Testis (tissue), 3 donors: ENCODE data around the gene CDH4. TPM values are rescaled to one million over a fixed set of nuclear protein-coding genes. Genes with fewer than 3 reads are reported as not detected.

Source experiments
- DNase-seq: peaks from one replicate; pipeline ENCODE4 v3.0.0-alpha.2; 2019
- H3K27ac ChIP-seq, 2 donors: fragments of 200-600 bp; sonication (generic); one replicate each; pipeline ENCODE4 v1.5.1; 2019
- H3K27me3 ChIP-seq: fragments of 200-600 bp; sonication (generic); one replicate; pipeline ENCODE4 v1.5.1; 2019
- H3K36me3 ChIP-seq: fragments of 200-600 bp; sonication (generic); one replicate; pipeline ENCODE4 v1.5.1; 2017; ENCODE audit warnings: low read depth; ENCODE audit errors: missing control alignments
- H3K4me1 ChIP-seq: fragments of 200-600 bp; sonication (generic); one replicate; pipeline ENCODE4 v1.5.1; 2019
- H3K4me3 ChIP-seq, 2 donors: fragments of 200-600 bp; sonication (generic); one replicate each; pipeline ENCODE4 v1.5.1; 2017 to 2019
- H3K9me3 ChIP-seq: fragments of 200-600 bp; sonication (generic); one replicate; pipeline ENCODE4 v1.5.1; 2017
- CTCF ChIP-seq, 3 experiments: fragments of 450-650 bp in 2 of 3; fragments of 200-600 bp in 1 of 3; sonication (generic) in 1 of 3; IDR thresholded peaks; one replicate each; pipeline ENCODE4 v1.5.1; 2016 to 2019; ENCODE audit warnings: antibody characterized with exemption in 3 of 3, mild to moderate bottlenecking in 2 of 3, moderate library complexity in 1 of 3
- POLR2A ChIP-seq: fragments of 450-650 bp; IDR thresholded peaks from one replicate; pipeline ENCODE4 v1.6.1; 2017; ENCODE audit warnings: antibody characterized with exemption, mild to moderate bottlenecking, moderate library complexity
- WGBS, 2 donors: methylation state at CpG; one replicate each; pipeline ENCODE4 v1.1.5; 2018; 5-methylcytosine and 5-hydroxymethylcytosine counted together
- intact Hi-C: fragments of 100-400 bp; cut with DNase I; formaldehyde crosslinking; loops from one replicate; pipeline ENCODE4 v1.15.1; 2023; ENCODE audit warnings: low total_unique reads
- polyA plus RNA-seq: library from polyadenylated mRNA; stranded (reverse); fragments of 350-450 nt; fragmentation: Illumina TruSeq; extraction: RNeasy Lipid Tissue Mini Kit (QIAGEN cat#74804); gene quantifications from one replicate; pipeline ENCODE4 v1.2.3, GENCODE V29; 2014; ENCODE audit warnings: low read depth, low replicate concordance; ENCODE audit not compliant: insufficient read depth
- total RNA-seq, 2 donors: library from RNA; depleted of rRNA; stranded (reverse); fragments of >200 nt; gene quantifications; one replicate each; pipeline ENCODE4 v1.2.3, GENCODE V29; 2016

CDH4 gene
- total and polyA plus RNA-seq, 3 donors from 2014 or later: 1.4 to 3.3 (median 1.9) TPM

GRCh38 chr20:61879694-61880093 is 627.6 kb downstream of the CDH4 start:
- H3K27me3 ChIP-seq: no peaks in the 10 kb centered on the region
- 92 to 94% methylated on average over 19 of the region's 19 CpGs for WGBS, 2 donors
- intact Hi-C loops: no loop called here

GRCh38 chr20:61880706-61881105 is 628.6 kb downstream of the CDH4 start:
- Histone ChIP-seq H3K4me3 (no peak overlapping the region), H3K9me3 (no peaks in the 10 kb centered on the region), H3K27me3 (no peaks in the 10 kb centered on the region), H3K27ac (no peak overlapping the region), H3K36me3 (no peaks in the 10 kb centered on the region), H3K4me1 (no peaks in the 10 kb centered on the region)
- DNase-seq: no peak
- 54 to 98% methylated on average over 2 to 6 of the region's 8 CpGs for WGBS, 2 donors
- intact Hi-C loops: no loop called here
- TF ChIP-seq CTCF (IDR thresholded peaks at IDR 0.05): no peak
- TF ChIP-seq POLR2A: no peak

More at GRCh38 chr20:61879694-61880093, 627.6 kb downstream of the CDH4 start:
- Histone ChIP-seq H3K4me1 (no peaks in the 10 kb centered on the region), H3K27ac (no peak overlapping the region), H3K36me3 (no peaks in the 10 kb centered on the region), H3K9me3 (no peaks in the 10 kb centered on the region), H3K4me3 (no peak overlapping the region)
- no peak for DNase-seq
- TF ChIP-seq POLR2A (no peak), CTCF (IDR thresholded peaks at IDR 0.05) (no peak)

- no peak for TF ChIP-seq POLR2A
- Histone ChIP-seq H3K27ac (no peak overlapping the region), H3K4me3 (no peak overlapping the region), H3K27me3 (no peaks in the 10 kb centered on the region), H3K9me3 (no peaks in the 10 kb centered on the region), H3K36me3 (no peaks in the 10 kb centered on the region), H3K4me1 (no peaks in the 10 kb centered on the region)
- no peak for DNase-seq
- 57 to 72% methylated on average over 9 to 19 of the region's 19 CpGs for WGBS, 2 donors
- intact Hi-C loops: no loop called here
Observed at GRCh38 chr20:61881416-61881815, 629.4 kb downstream of the CDH4 start.

- intact Hi-C loops: no loop called here
- DNase-seq: no peak
- Histone ChIP-seq H3K27me3 (no peaks in the 10 kb centered on the region), H3K9me3 (no peaks in the 10 kb centered on the region), H3K36me3 (no peaks in the 10 kb centered on the region), H3K27ac (no peak overlapping the region), H3K4me3 (no peak overlapping the region), H3K4me1 (no peaks in the 10 kb centered on the region)
- 92% methylated on average over 13 of the region's 13 CpGs for WGBS, 2 donors
- TF ChIP-seq CTCF (IDR thresholded peaks at IDR 0.05) (no peak), POLR2A (no peak)
Observed at GRCh38 chr20:61881861-61882260, 629.8 kb downstream of the CDH4 start.

GRCh38 chr20:61882716-61883615 is 630.9 kb downstream of the CDH4 start:
- intact Hi-C loops: no loop called here
- no peak for DNase-seq
- Histone ChIP-seq H3K9me3 (no peaks in the 10 kb centered on the region), H3K4me3 (no peak overlapping the region), H3K4me1 (no peaks in the 10 kb centered on the region), H3K27me3 (no peaks in the 10 kb centered on the region), H3K27ac (no peak overlapping the region), H3K36me3 (no peaks in the 10 kb centered on the region)
- no peak for TF ChIP-seq POLR2A
- no peak for TF ChIP-seq CTCF (IDR thresholded peaks at IDR 0.05)
- 80 to 82% methylated on average over 31 to 32 of the region's 32 CpGs for WGBS, 2 donors
